Kidney (tissue), 14 donors: ENCODE measurements around the gene CYSTM1. TPM values are rescaled to one million over a fixed set of nuclear protein-coding genes. Genes with fewer than 3 reads are reported as not detected.

Experiments
- DNase-seq, 5 donors: peaks; one replicate each; pipeline ENCODE4 v3.0.0-alpha.2; 2013 to 2020
- FAIRE-seq: peaks from 2 replicates; lab custom pipeline; 2012; peaks lifted over from hg19 to GRCh38; lab: Jason Lieb, UNC
- H3K27ac ChIP-seq, 2 donors: one replicate each; pipeline ENCODE4 v1.7.0; 2013; ENCODE audit warnings: low read depth in 2 of 2, low read length in 2 of 2, inconsistent platforms in 1 of 2
- H3K27me3 ChIP-seq: one replicate; pipeline ENCODE4 v1.7.1; 2013; ENCODE audit warnings: low read length, inconsistent platforms; ENCODE audit not compliant: control insufficient read depth, insufficient read depth
- H3K36me3 ChIP-seq, 3 donors: one replicate each; pipeline versions ENCODE4 v1.7.0 to v1.7.1; 2013; ENCODE audit warnings: low read length in 3 of 3, control low read depth in 1 of 3, inconsistent platforms in 1 of 3; ENCODE audit not compliant: insufficient read depth in 3 of 3, control insufficient read depth in 2 of 3
- H3K4me1 ChIP-seq, 3 donors: one replicate each; pipeline versions ENCODE4 v1.7.0 to v1.7.1; 2013; ENCODE audit warnings: low read length in 3 of 3, inconsistent platforms in 1 of 3, low read depth in 1 of 3; ENCODE audit not compliant: control insufficient read depth in 2 of 3, insufficient read depth in 2 of 3
- H3K4me3 ChIP-seq, 3 donors: one replicate each; pipeline versions ENCODE4 v1.7.0 to v1.8.1; 2013; ENCODE audit warnings: low read length in 3 of 3, control low read depth in 1 of 3, inconsistent platforms in 1 of 3
- H3K9ac ChIP-seq, 3 donors: one replicate each; pipeline versions ENCODE4 v1.7.0 to v1.7.1; 2013; ENCODE audit warnings: low read length in 3 of 3, control low read depth in 1 of 3, inconsistent platforms in 1 of 3
- H3K9me3 ChIP-seq, 3 donors: one replicate each; pipeline versions ENCODE4 v1.7.0 to v1.7.1; 2013; ENCODE audit warnings: low read length in 3 of 3, control low read depth in 1 of 3, inconsistent platforms in 1 of 3; ENCODE audit not compliant: control insufficient read depth in 2 of 3, insufficient read depth in 1 of 3
- intact Hi-C: fragments of 100-400 bp; cut with DNase I; formaldehyde crosslinking; loops from one replicate; pipeline ENCODE4 v1.11.1; 2022
- polyA plus RNA-seq: library from polyadenylated mRNA; stranded (reverse); fragments of 350-450 nt; fragmentation: Illumina TruSeq; extraction: RNeasy Lipid Tissue Mini Kit (QIAGEN cat#74804); gene quantifications from one replicate; pipeline ENCODE4 v1.2.3, GENCODE V29; 2014; ENCODE audit warnings: low read depth, low replicate concordance; ENCODE audit not compliant: insufficient read depth
- total RNA-seq: library from RNA; stranded (reverse); fragmentation: NEBNext Ultra II Directional; extraction: Animal tissue kit (Norgen Biotek cat#: 25700); gene quantifications from one replicate; pipeline ENCODE4 v1.2.1, GENCODE V29; 2021
- TF ChIP-seq, protein P1 (sequence below): IDR thresholded peaks from 3 replicates; pipeline ENCODE4 v1.5.1; 2012; ENCODE audit warnings: mild to moderate bottlenecking, moderate library complexity, borderline replicate concordance; ENCODE audit not compliant: insufficient read depth; ENCODE audit errors: extremely low read depth
- donor health status: control.
- donor health status: control.
- donor health status: control.
- donor health status: control.
- donor health status: control.
- donor health status: DM: yes; HTN: yes; CAD: no.
- donor health status: Normal renal cell carcinoma (clear cell type).

CYSTM1 gene
- total and polyA plus RNA-seq, 2 donors from 2014 or later: 157 to 485 TPM

DNA sequence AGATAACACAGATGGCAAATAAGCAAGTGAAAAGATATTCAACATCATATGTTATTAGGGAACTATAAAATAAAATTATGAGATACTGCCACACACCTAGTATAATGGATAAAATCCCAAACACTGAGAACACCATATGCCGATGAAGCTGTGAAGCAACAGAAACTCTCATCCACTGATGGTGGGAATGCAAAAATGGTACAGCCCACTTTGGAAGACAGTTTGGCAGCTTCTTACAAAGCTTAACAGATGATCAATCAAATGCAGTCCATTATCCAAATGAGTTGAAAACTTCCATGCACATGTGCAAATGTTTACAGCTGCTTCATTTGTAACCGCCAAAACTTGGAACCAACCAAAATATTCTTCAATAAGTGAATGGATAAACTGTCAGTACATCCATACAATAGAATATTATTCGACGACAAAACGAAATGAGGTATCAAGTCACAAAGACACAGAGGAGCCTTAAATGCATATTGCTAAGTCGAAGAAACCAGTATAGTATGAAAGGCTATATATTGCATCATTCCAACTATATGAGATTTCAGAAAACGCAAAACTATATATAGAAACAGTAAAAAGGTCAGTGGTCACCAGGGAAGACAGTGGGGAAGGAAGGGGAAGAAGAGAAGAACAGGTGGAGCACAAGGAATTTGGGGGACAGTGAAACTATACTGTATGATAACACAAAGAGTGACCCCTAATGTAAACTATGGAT is 113.0 kb downstream of the CYSTM1 start:
- Histone ChIP-seq H3K9ac (no peak overlapping the region), H3K36me3 (no peaks in the 10 kb centered on the region), H3K4me3 (no peak overlapping the region), H3K9me3 (no peaks in the 10 kb centered on the region), H3K27me3 (no peaks in the 10 kb centered on the region), H3K27ac (no peak overlapping the region), H3K4me1 (peaks cover 0 to 5% (median 4%) of the 10 kb centered on the region in 3 donors)
- intact Hi-C loops: no loop called here
- DNase-seq: no peak
- no peak for FAIRE-seq
- TF ChIP-seq, protein P1, sequence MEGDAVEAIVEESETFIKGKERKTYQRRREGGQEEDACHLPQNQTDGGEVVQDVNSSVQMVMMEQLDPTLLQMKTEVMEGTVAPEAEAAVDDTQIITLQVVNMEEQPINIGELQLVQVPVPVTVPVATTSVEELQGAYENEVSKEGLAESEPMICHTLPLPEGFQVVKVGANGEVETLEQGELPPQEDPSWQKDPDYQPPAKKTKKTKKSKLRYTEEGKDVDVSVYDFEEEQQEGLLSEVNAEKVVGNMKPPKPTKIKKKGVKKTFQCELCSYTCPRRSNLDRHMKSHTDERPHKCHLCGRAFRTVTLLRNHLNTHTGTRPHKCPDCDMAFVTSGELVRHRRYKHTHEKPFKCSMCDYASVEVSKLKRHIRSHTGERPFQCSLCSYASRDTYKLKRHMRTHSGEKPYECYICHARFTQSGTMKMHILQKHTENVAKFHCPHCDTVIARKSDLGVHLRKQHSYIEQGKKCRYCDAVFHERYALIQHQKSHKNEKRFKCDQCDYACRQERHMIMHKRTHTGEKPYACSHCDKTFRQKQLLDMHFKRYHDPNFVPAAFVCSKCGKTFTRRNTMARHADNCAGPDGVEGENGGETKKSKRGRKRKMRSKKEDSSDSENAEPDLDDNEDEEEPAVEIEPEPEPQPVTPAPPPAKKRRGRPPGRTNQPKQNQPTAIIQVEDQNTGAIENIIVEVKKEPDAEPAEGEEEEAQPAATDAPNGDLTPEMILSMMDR: no peak

DNA sequence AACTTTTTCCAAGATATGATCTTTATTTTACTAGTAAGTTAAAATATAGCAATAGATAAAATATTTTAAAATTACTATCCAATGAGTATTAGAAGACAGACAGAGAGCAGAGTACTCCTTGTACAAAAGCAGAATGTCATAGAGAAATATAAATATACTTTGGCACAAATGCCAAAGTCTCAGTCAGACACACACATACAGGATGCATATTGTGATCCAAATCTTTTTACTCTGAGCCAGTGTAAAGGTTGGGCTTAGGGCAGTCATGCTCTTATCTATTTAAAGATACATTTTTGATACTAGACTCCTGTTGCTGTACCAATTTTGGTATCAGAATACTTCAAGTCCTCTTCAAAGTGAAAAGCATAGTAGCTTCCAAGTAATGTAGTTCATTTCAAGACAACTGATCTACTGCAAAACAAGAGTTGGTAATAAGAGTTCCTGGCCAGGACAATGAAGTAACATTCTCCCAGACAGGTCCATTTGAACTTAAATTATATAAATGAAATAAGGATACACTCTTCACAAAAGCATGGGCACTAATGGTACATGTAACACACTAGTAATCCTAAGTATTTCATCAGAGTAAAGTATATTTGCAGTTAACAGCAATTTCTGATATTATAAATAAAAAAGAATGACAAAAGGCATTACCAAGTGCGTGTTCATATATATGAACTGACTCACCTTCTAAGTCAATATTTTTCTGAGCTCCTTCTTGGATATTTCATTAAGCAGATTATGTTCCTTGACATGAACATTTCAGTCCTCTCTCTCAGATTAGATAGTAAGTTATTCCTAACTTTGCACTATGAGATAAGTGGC is 117.4 kb downstream of the CYSTM1 start:
- H3K27me3 ChIP-seq: no peaks in the 10 kb centered on the region
- FAIRE-seq (no peak), DNase-seq (no peak)
- H3K36me3 ChIP-seq: no peaks in the 10 kb centered on the region
- H3K4me3 ChIP-seq: no peak overlapping the region
- TF ChIP-seq, protein P1: no peak
- intact Hi-C loops: no loop called here
- no peak overlapping the region for H3K27ac ChIP-seq
- peaks cover 0 to 12% (median 5%) of the 10 kb centered on the region in 3 donors for H3K4me1 ChIP-seq
- no peak overlapping the region for H3K9ac ChIP-seq
- no peaks in the 10 kb centered on the region for H3K9me3 ChIP-seq

Other genes starting within 250 kb of the CYSTM1 start
- gene NRG2, start 131.9 kb upstream of the CYSTM1 start, total RNA-seq: 1.9 TPM
- 4.6 TPM for gene NRG2, start 131.9 kb upstream of the CYSTM1 start, polyA plus RNA-seq
- gene PURA, start 61.1 kb upstream of the CYSTM1 start, total RNA-seq: 31.6 TPM
- 4.7 TPM for gene PURA, start 61.1 kb upstream of the CYSTM1 start, polyA plus RNA-seq
- 15.5 TPM for gene IGIP, start 49.3 kb upstream of the CYSTM1 start, total RNA-seq
- 13.2 TPM for gene IGIP, start 49.3 kb upstream of the CYSTM1 start, polyA plus RNA-seq
- 48.9 TPM for gene PFDN1, start 127.9 kb downstream of the CYSTM1 start, total RNA-seq
- gene PFDN1, start 127.9 kb downstream of the CYSTM1 start, polyA plus RNA-seq: 85.8 TPM
- gene HBEGF, start 171.4 kb downstream of the CYSTM1 start, total RNA-seq: 7.8 TPM
- 6.0 TPM for gene HBEGF, start 171.4 kb downstream of the CYSTM1 start, polyA plus RNA-seq
- 2.5 TPM for gene SLC4A9, start 185.0 kb downstream of the CYSTM1 start, total RNA-seq
- 29.9 TPM for gene SLC4A9, start 185.0 kb downstream of the CYSTM1 start, polyA plus RNA-seq
- 130 TPM for gene ANKHD1, start 226.6 kb downstream of the CYSTM1 start, total RNA-seq
- 26.4 TPM for gene ANKHD1, start 226.6 kb downstream of the CYSTM1 start, polyA plus RNA-seq